H1 (cell line): ENCODE results near the gene TXNDC11. TPM values are rescaled to one million over a fixed set of nuclear protein-coding genes. Genes with fewer than 3 reads are reported as not detected.
A peak's percentile ranks its signal among the peaks of the same experiment; 100 is the strongest.

ENCODE experiments used
- ATF2 ChIP-seq: IDR thresholded peaks from 2 replicates; pipeline ENCODE4 v1.6.1; 2012; ENCODE audit warnings: low read length, inconsistent platforms
- CBX5 ChIP-seq: fragments of 300-800, 300-1000 bp; sonication (generic); IDR thresholded peaks from 2 replicates; pipeline ENCODE4 v1.7.1; 2016; ENCODE audit warnings: antibody characterized with exemption, low read length, low read depth
- CHD2 ChIP-seq: IDR thresholded peaks from 2 replicates; pipeline ENCODE4 v1.6.1; 2012; ENCODE audit warnings: low read length, improper control_type of control experiment
- CTBP2 ChIP-seq: IDR thresholded peaks from 2 replicates; pipeline ENCODE4 v1.7.0; 2011; ENCODE audit warnings: borderline replicate concordance, mild to moderate bottlenecking, moderate library complexity, mixed read lengths, low read length; ENCODE audit not compliant: insufficient read depth, insufficient read length
- EP300 ChIP-seq, 2 experiments: IDR thresholded peaks; 1 replicate in 1 of 2; 2 replicates in 1 of 2; pipeline ENCODE4 v1.6.1; 2011 to 2012; ENCODE audit warnings: low read depth in 2 of 2, low read length in 2 of 2, mild to moderate bottlenecking in 2 of 2, borderline replicate concordance in 1 of 2, inconsistent platforms in 1 of 2, moderate library complexity in 1 of 2
- EZH2 ChIP-seq: fragments of 200-600 bp; sonication (generic); IDR thresholded peaks from 2 replicates; pipeline ENCODE4 v1.7.1; 2012; ENCODE audit warnings: low read depth, mild to moderate bottlenecking, moderate library complexity, low read length, inconsistent platforms; ENCODE audit not compliant: severe bottlenecking
- JUND ChIP-seq: IDR thresholded peaks from 2 replicates; pipeline ENCODE4 v1.6.1; 2011; ENCODE audit warnings: mild to moderate bottlenecking, improper control_type of control experiment, low read length
- MAFK ChIP-seq: IDR thresholded peaks from 2 replicates; pipeline ENCODE4 v1.6.1; 2012; ENCODE audit warnings: low read depth, mild to moderate bottlenecking, improper control_type of control experiment, low read length
- POLR2AphosphoS5 ChIP-seq: IDR thresholded peaks from 2 replicates; pipeline ENCODE4 v1.6.1; 2011; ENCODE audit warnings: low read depth, low read length
- RBBP5 ChIP-seq: IDR thresholded peaks from 2 replicates; pipeline ENCODE4 v1.7.1; 2012; ENCODE audit warnings: low read depth, mild to moderate bottlenecking, inconsistent platforms, low read length, moderate library complexity, borderline replicate concordance
- RNF2 ChIP-seq: fragments of 200-900, 300-1000 bp; sonication (generic); IDR thresholded peaks from 2 replicates; pipeline ENCODE4 v1.7.1; 2016; ENCODE audit warnings: borderline replicate concordance, low read depth, mild to moderate bottlenecking, antibody characterized with exemption, low read length; ENCODE audit not compliant: poor library complexity, severe bottlenecking; ENCODE audit errors: missing control alignments
- SIRT6 ChIP-seq: IDR thresholded peaks from one replicate; pipeline ENCODE4 v1.7.1; 2012; ENCODE audit warnings: low read length, inconsistent platforms
- SIX5 ChIP-seq: IDR thresholded peaks from 2 replicates; pipeline ENCODE4 v1.6.1; 2011; ENCODE audit warnings: mild to moderate bottlenecking, low read depth, low read length
- SP2 ChIP-seq: IDR thresholded peaks from 2 replicates; pipeline ENCODE4 v1.6.1; 2012; ENCODE audit warnings: mild to moderate bottlenecking, low read length, inconsistent platforms
- SRF ChIP-seq: IDR thresholded peaks from 2 replicates; pipeline ENCODE4 v1.6.1; 2011; ENCODE audit warnings: mild to moderate bottlenecking, low read depth, low read length, moderate library complexity
- SUZ12 ChIP-seq: fragments of 200-600 bp; sonication (generic); IDR thresholded peaks from 2 replicates; pipeline ENCODE4 v1.6.1; 2012; ENCODE audit warnings: mild to moderate bottlenecking, inconsistent platforms, low read length, moderate library complexity, mixed read lengths
- TAF1 ChIP-seq: IDR thresholded peaks from 2 replicates; pipeline ENCODE4 v1.6.1; 2011; ENCODE audit warnings: mild to moderate bottlenecking, low read depth, low read length
- TCF12 ChIP-seq: IDR thresholded peaks from 2 replicates; pipeline ENCODE4 v1.6.1; 2011; ENCODE audit warnings: low read depth, mild to moderate bottlenecking, low read length
- TEAD4 ChIP-seq: IDR thresholded peaks from 2 replicates; pipeline ENCODE4 v1.6.1; 2012; ENCODE audit warnings: low read depth, low read length, inconsistent platforms, mixed read lengths
- USF2 ChIP-seq: IDR thresholded peaks from 2 replicates; pipeline ENCODE4 v1.6.1; 2011; ENCODE audit warnings: low read length, improper control_type of control experiment
- YY1 ChIP-seq: IDR thresholded peaks from 2 replicates; pipeline ENCODE4 v1.6.1; 2011; ENCODE audit warnings: low read depth, mild to moderate bottlenecking, low read length
- polyA plus RNA-seq, 7 experiments: library from polyadenylated mRNA; depleted of rRNA in 3 of 7; stranded (reverse) in 5 of 7; unstranded in 2 of 7; fragments of >200 nt in 5 of 7; fragments of 200-250 nt in 2 of 7; gene quantifications; 1 replicate in 5 of 7; 2 replicates in 1 of 7; 4 replicates in 1 of 7; pipeline versions ENCODE4 v1.2.1 to v1.2.3, GENCODE V29; 2011 to 2013; ENCODE audit warnings: missing spikeins in 2 of 7, mixed read lengths in 2 of 7
- total RNA-seq: library from RNA; stranded (reverse); fragmentation: NEBNext Ultra II Directional; extraction: Animal tissue kit (Norgen Biotek cat#: 25700); gene quantifications from 2 replicates; pipeline ENCODE4 v1.2.1, GENCODE V29; 2021

Gene TXNDC11
- total and polyA plus RNA-seq, 2 of the 8 experiments (the other 6 are each of a cell fraction or from before 2014, with no cell fraction given): 13.5 to 13.8 TPM

GRCh38 chr16:11742536-11743307, at the start of gene TXNDC11 (continued):
- no peak for TF ChIP-seq JUND
- no peak for TF ChIP-seq EZH2
- TF ChIP-seq RBBP5: no peak; the same call in 1 of the 2 replicates
- TF ChIP-seq SRF: no peak
- no peak for TF ChIP-seq CTBP2
- peak; percentile 30; the same call in 1 of the 2 replicates for TF ChIP-seq SUZ12
- peak; percentile 50 for TF ChIP-seq POLR2AphosphoS5
- TF ChIP-seq SP2: no peak
- TF ChIP-seq YY1: peak; percentile 64; the same call in 1 of the 2 replicates
- TF ChIP-seq TCF12: no peak
- no peak for TF ChIP-seq SIX5
- TF ChIP-seq SIRT6: no peak
- no peak for TF ChIP-seq ATF2
- no peak for TF ChIP-seq CHD2
- TF ChIP-seq CBX5: no peak
- TF ChIP-seq RNF2: no peak
- no peak; a peak in 1 of 3 replicates for TF ChIP-seq EP300 (IDR thresholded peaks at IDR 0.05; ENCODE audit: borderline replicate concordance in 1 of 2, low read depth in 2 of 2, low read length in 2 of 2)
- no peak for TF ChIP-seq MAFK
- no peak for TF ChIP-seq USF2
- peak; percentile 86 for TF ChIP-seq TAF1
- no peak; the same call in 1 of the 2 replicates for TF ChIP-seq TEAD4
